GM12873 (cell line): ENCODE measurements around the gene GPR162.

Source experiments
- TF ChIP-seq, protein P1 (sequence below): IDR thresholded peaks from 2 replicates; pipeline ENCODE4 v1.5.1; 2012; ENCODE audit warnings: low read depth, mild to moderate bottlenecking, moderate library complexity, low read length, control low read depth; ENCODE audit not compliant: insufficient read depth; ENCODE audit errors: missing control alignments

Gene GPR162

DNA sequence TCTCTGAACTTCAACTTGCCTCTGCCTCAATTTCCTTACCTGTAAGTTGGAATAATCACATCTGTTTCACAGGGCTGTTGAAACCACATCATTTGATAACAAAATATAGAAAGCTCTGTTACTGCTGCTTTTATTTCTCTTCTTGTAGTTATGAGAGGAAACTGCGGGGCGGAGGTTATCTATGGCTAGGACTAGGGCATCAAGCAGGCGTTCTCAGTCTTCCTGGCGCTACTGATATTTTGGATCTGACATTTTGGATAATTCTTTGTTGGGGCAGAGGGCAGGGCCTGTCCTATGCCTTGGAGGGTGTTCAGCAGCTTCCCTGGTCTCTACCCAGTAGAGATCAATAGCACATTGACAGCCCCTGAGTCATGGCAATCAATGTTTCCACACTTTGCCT lies 10.5 kb downstream of the GPR162 start:
- TF ChIP-seq, protein P1, sequence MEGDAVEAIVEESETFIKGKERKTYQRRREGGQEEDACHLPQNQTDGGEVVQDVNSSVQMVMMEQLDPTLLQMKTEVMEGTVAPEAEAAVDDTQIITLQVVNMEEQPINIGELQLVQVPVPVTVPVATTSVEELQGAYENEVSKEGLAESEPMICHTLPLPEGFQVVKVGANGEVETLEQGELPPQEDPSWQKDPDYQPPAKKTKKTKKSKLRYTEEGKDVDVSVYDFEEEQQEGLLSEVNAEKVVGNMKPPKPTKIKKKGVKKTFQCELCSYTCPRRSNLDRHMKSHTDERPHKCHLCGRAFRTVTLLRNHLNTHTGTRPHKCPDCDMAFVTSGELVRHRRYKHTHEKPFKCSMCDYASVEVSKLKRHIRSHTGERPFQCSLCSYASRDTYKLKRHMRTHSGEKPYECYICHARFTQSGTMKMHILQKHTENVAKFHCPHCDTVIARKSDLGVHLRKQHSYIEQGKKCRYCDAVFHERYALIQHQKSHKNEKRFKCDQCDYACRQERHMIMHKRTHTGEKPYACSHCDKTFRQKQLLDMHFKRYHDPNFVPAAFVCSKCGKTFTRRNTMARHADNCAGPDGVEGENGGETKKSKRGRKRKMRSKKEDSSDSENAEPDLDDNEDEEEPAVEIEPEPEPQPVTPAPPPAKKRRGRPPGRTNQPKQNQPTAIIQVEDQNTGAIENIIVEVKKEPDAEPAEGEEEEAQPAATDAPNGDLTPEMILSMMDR = no peak

DNA sequence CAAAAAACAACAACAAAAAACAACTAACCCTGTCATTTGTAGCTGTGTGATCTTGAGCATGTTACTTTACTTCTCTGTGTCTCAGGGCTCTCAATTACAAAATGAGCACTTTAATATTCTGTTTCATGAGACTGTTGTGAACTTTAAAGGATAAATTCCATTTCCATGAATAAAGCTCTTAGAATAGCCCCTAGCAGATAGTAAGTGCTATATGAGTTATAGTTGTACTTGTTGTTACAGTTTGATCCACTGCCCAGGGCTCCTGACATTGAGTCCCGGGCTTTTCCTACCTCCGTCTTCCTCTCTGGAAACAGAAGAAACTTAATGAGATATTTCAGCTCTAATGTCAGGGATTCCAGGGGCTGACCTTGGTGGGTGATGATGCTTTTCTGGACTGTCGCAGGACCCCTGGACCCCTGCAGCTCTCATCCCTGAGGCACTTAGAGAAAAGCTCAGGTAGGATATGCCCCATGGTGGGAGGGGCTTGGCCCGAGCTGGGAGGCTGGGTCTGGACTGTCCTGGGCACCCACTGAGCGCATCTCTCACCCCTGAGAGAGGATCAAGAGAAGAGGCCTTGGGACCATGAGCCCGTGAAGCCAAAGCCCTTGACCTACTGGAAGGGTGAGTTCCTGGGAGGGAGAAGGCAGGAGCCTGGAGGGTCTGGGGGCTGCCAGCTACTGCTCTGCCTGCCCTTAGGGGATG lies 11.7 kb downstream of the GPR162 start:
- TF ChIP-seq, protein P1 = no peak

DNA sequence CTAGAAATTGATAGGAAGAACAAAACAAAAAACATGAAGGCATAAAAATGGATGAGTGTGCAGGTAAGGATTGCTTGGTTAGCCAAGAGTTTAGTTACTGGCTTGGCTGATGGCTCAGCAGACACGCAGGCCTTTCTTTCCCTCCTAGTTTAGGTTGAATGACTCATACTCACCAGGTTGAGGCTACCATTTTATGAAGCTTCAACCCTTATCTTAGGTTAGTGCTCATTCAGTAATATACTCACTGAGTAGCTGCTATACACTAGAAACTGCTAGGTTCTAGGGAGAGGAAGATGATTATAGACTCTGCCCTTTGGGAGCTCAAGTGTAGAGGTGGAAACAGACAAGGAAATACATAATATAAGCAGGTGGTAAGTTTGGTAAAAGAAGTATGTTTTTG lies 12.6 kb downstream of the GPR162 start:
- TF ChIP-seq, protein P1 = no peak

DNA sequence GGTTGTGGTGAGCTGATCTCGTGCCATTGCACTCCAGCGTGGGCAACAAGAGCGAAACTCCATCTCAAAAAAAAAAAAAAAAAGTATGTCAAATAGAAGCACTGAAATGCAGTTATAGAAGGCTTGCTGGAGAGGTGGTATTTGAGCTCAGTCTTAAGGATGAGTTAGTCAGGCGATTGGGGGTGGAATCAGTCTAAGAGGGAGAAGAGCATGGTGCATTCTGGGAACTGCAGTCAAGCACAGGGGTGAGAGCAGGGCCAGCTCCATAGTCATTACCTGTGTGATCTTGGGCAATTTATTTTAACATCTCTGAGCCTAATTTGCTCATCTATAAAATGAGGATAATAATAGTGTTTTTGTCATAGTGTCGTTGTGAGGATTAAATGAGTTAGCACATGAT lies 13.3 kb downstream of the GPR162 start:
- TF ChIP-seq, protein P1 = no peak

DNA sequence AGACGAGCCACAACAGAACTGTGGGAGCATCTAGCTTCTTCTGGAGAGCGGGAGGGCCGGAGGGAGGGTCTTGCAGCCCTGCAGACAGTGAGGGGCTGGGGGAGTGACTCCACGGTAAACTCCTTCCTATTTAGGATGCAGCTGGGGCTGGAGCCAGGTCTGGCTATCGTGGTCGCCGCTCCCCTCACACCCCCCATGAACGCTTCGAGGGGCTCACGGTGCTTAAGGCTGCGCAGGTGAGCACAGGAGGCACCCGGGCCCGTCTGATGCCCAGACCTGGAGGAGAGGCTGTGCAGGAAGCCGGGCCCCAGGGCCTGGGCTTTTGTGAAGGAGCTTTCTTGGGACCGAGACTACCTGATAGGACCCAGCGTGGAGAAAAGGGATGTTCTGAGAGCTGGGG lies 15.2 kb downstream of the GPR162 start:
- TF ChIP-seq, protein P1 = no peak

DNA sequence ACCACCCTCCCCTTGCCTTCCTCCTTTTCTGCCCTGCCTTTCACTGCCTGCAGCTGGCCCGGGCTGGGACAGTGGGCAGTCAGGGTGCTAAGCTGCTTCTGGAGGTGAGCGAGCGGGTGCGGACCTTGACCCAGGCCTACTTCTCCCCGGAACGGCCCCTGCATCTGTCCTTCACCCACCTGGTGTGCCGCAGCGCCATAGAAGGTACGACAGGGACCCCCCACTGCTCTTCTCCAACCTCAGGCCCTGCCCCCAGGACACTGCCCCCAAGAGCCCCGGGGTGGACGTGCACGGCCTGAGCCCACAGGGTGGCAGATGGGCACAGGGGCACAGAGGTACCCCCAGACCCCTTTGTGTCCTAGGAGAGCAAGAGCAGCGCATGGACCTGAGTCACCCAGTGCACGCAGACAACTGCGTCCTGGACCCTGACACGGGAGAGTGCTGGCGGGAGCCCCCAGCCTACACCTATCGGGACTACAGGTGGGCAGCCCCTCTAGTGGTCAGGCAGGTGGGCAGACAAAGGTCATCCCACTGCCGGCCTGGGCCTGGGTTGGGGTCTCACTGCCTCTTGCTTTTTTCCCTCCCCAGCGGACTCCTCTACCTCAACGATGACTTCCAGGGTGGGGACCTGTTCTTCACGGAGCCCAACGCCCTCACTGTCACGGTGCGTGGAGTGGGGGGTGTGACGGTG lies 15.9 kb downstream of the GPR162 start:
- TF ChIP-seq, protein P1 = no peak

DNA sequence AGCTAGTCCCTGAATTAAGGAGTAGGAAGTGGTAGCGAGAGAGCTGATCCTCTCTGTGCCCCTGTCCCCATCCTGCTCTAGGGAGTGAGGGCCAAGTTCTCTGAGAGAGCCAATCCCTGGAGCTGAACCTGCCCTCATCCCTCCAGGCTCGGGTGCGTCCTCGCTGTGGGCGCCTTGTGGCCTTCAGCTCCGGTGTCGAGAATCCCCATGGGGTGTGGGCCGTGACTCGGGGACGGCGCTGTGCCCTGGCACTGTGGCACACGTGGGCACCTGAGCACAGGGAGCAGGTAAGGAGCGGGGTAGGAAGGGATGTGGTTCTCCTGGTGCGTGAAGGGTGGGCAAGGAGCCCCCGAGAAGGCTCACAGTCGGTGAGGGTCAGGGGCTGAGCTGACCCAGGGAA lies 17.2 kb downstream of the GPR162 start:
- TF ChIP-seq, protein P1 = no peak
